SK-N-SH (cell line): ENCODE data around the gene ACOT12.

Experiments
- CTCF ChIP-seq: fragments of 200-600 bp; sonication (generic); IDR thresholded peaks from 2 replicates; pipeline ENCODE4 v1.6.1; 2017; ENCODE audit warnings: antibody characterized with exemption, mild to moderate bottlenecking, moderate library complexity
- EZH2phosphoT487 ChIP-seq: fragments of 200-600 bp; sonication (generic); IDR thresholded peaks from 2 replicates; pipeline ENCODE4 v1.6.1; 2017; ENCODE audit warnings: low read depth, mixed run types, mild to moderate bottlenecking, antibody characterized with exemption, moderate library complexity, borderline replicate concordance
- MAX ChIP-seq: IDR thresholded peaks from 2 replicates; pipeline ENCODE4 v1.4.0; 2012; ENCODE audit warnings: low read depth
- MXI1 ChIP-seq: IDR thresholded peaks from 2 replicates; pipeline ENCODE4 v1.6.1; 2012; ENCODE audit warnings: mild to moderate bottlenecking, low read depth, low read length, improper control_type of control experiment
- PBX3 ChIP-seq: IDR thresholded peaks from 2 replicates; pipeline ENCODE4; 2012
- RAD21 ChIP-seq: IDR thresholded peaks from 2 replicates; pipeline ENCODE4 v1.6.1; 2012; ENCODE audit warnings: mild to moderate bottlenecking, low read length
- REST ChIP-seq: IDR thresholded peaks from 2 replicates; pipeline ENCODE4 v1.6.1; 2012; ENCODE audit warnings: mild to moderate bottlenecking, low read depth, low read length, moderate library complexity
- RXRA ChIP-seq: IDR thresholded peaks from 2 replicates; pipeline ENCODE4 v1.4.0; 2012; ENCODE audit warnings: low read depth, mild to moderate bottlenecking, borderline replicate concordance
- SIN3A ChIP-seq: IDR thresholded peaks from 2 replicates; pipeline ENCODE4 v1.6.1; 2012; ENCODE audit warnings: low read depth, mild to moderate bottlenecking, low read length, moderate library complexity, borderline replicate concordance
- TCF12 ChIP-seq: IDR thresholded peaks from 2 replicates; pipeline ENCODE4 v1.4.0; 2012
- USF2 ChIP-seq: fragments of 150-350 bp; IDR thresholded peaks from 2 replicates; pipeline ENCODE4 v1.6.1; 2017; ENCODE audit warnings: antibody characterized with exemption, low read length, low read depth, borderline replicate concordance
- YY1 ChIP-seq: IDR thresholded peaks from 2 replicates; pipeline ENCODE4 v1.4.0; 2012; ENCODE audit warnings: low read depth, mild to moderate bottlenecking

GRCh38 chr5:81417052-81417451 lies 23.1 kb upstream of the ACOT12 start:
- no peak for TF ChIP-seq PBX3
- TF ChIP-seq CTCF, result no peak
- TF ChIP-seq EZH2phosphoT487, result no peak
- no peak for TF ChIP-seq USF2
- no peak for TF ChIP-seq RXRA
- TF ChIP-seq YY1, result no peak
- TF ChIP-seq MAX, result no peak
- TF ChIP-seq REST, result no peak
- TF ChIP-seq MXI1, result no peak
- TF ChIP-seq RAD21, result no peak
- TF ChIP-seq TCF12, result no peak
- TF ChIP-seq SIN3A, result no peak
